Activated CD4-positive, alpha-beta memory T cell treated with anti-CD3 and anti-CD28 coated beads for 36 hours (primary cell): ENCODE results near the gene ITPRIPL2. TPM values are rescaled to one million over a fixed set of nuclear protein-coding genes. Genes with fewer than 3 reads are reported as not detected.

Experiments
- CTCF ChIA-PET: fragments of 350-600 bp; sonication (Branson Sonifier 250); formaldehyde crosslinking; loops from one replicate; lab custom pipeline; 2021; ENCODE audit warnings: antibody characterized with exemption, inconsistent platforms; lab: Charles Lee
- POLR2A ChIA-PET: fragments of 350-600 bp; sonication (Branson Sonifier 250); formaldehyde crosslinking; loops from one replicate; lab custom pipeline; 2021; ENCODE audit warnings: antibody characterized with exemption; lab: Charles Lee
- DNase-seq: peaks from one replicate; pipeline ENCODE4 v3.0.0-alpha.2; 2020
- H3K27ac Mint-ChIP-seq: one replicate; pipeline ENCODE4 v1.8.0; 2021; ENCODE audit warnings: mixed read lengths
- H3K27me3 Mint-ChIP-seq: one replicate; pipeline ENCODE4 v1.8.0; 2021; ENCODE audit warnings: mixed read lengths
- H3K36me3 Mint-ChIP-seq: one replicate; pipeline ENCODE4 v1.8.0; 2021; ENCODE audit warnings: mixed read lengths
- H3K4me1 Mint-ChIP-seq: one replicate; pipeline ENCODE4 v1.8.0; 2021; ENCODE audit warnings: low read depth, mixed read lengths
- H3K4me3 Mint-ChIP-seq: one replicate; pipeline ENCODE4 v1.8.0; 2021; ENCODE audit warnings: mild to moderate bottlenecking, mixed read lengths
- H3K9me3 Mint-ChIP-seq: one replicate; pipeline ENCODE4 v1.8.0; 2021; ENCODE audit warnings: mixed read lengths
- intact Hi-C: fragments of 100-400 bp; cut with micrococcal nuclease; formaldehyde crosslinking; loops from one replicate; pipeline ENCODE4 v1.15.1; 2023
- total RNA-seq, 2 experiments: library from RNA; stranded (reverse); gene quantifications; one replicate each; pipeline ENCODE4 v1.2.3, GENCODE V29; 2021

Gene ITPRIPL2
- total RNA-seq, 2 experiments from 2014 or later, result 8.9 to 9.7 TPM

GRCh38 chr16:19094542-19095365 lies 19.0 kb upstream of the ITPRIPL2 start:
- ChIA-PET POLR2A (interaction anchor here (0.6 to 1.5 kb wide), 2 partner anchors 19 to 429 kb away, joined by 3 read pairs; partner anchors contain the start of genes CCP110 and ITPRIPL2), CTCF (interaction anchor here (0.6 to 2.6 kb wide), 8 partner anchors 9 to 150 kb away, joined by 3 to 14 read pairs (median 4); no protein-coding TSS in a partner anchor)
- Mint-ChIP-seq H3K4me1 (peaks cover 7% of the 10 kb centered on the region), H3K9me3 (peaks cover 21% of the 10 kb centered on the region), H3K27ac (no peak overlapping the region), H3K4me3 (no peak overlapping the region), H3K27me3 (peaks cover 3% of the 10 kb centered on the region), H3K36me3 (peaks cover 2% of the 10 kb centered on the region)
- DNase-seq, result no peak
- intact Hi-C loops, result no loop called here

GRCh38 chr16:19095654-19096053 lies 18.1 kb upstream of the ITPRIPL2 start:
- ChIA-PET POLR2A (interaction anchor here (1.5 kb wide), 1 partner anchor 18 kb away, joined by 3 read pairs; the partner anchor contains the start of gene ITPRIPL2), CTCF (interaction anchor here (1.2 to 2.6 kb wide), 2 partner anchors 10 to 84 kb away, joined by 4 to 14 read pairs; no protein-coding TSS in a partner anchor)
- no peak overlapping the region for H3K4me3 Mint-ChIP-seq

DNA sequence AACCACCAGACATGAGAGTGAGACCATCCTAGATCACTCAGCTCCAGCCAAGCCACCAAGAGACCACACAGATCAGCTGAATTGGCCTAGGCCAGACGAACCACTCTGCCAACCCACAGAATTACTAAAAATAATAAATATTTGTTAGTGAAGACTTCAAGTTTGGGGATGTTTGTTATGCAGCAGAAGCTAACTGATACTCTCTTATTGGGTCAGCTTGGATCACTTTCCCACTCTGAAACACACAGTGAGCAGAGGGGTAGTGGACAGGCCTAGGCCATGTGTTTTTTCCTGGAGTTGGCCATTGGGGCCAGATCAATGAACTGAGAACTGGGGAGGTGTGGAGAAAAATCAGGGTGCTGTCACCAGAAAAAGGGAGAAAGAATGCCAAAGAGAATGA lies 15.6 kb upstream of the ITPRIPL2 start:
- H3K4me1 Mint-ChIP-seq, result peaks cover 7% of the 10 kb centered on the region
- POLR2A ChIA-PET, result no interaction called here
- CTCF ChIA-PET, result interaction anchor here (1.2 kb wide), 1 partner anchor 12 kb away, joined by 3 read pairs; no protein-coding TSS in a partner anchor
- no peak overlapping the region for H3K4me3 Mint-ChIP-seq
- DNase-seq, result no peak
- no peak overlapping the region for H3K27ac Mint-ChIP-seq
- intact Hi-C loops, result no loop called here
- H3K36me3 Mint-ChIP-seq, result peaks cover 2% of the 10 kb centered on the region
- peaks cover 3% of the 10 kb centered on the region for H3K27me3 Mint-ChIP-seq
- H3K9me3 Mint-ChIP-seq, result peaks cover 3% of the 10 kb centered on the region

More at GRCh38 chr16:19095654-19096053, 18.1 kb upstream of the ITPRIPL2 start:
- Mint-ChIP-seq H3K27me3 (peaks cover 3% of the 10 kb centered on the region), H3K4me1 (peaks cover 7% of the 10 kb centered on the region), H3K36me3 (peaks cover 2% of the 10 kb centered on the region), H3K27ac (no peak overlapping the region), H3K9me3 (peaks cover 20% of the 10 kb centered on the region)
- intact Hi-C loops, result no loop called here
- DNase-seq, result no peak

- peaks cover 4% of the 10 kb centered on the region for H3K27me3 Mint-ChIP-seq
- no peak overlapping the region for H3K27ac Mint-ChIP-seq
- peaks cover under 1% of the 10 kb centered on the region for H3K4me1 Mint-ChIP-seq
- intact Hi-C loops, result no loop called here
- POLR2A ChIA-PET, result no interaction called here
- CTCF ChIA-PET, result no interaction called here
- peaks cover 2% of the 10 kb centered on the region for H3K36me3 Mint-ChIP-seq
- no peak overlapping the region for H3K4me3 Mint-ChIP-seq
- H3K9me3 Mint-ChIP-seq, result peaks cover 3% of the 10 kb centered on the region
- DNase-seq, result no peak
Observed at GRCh38 chr16:19102187-19102872, 11.4 kb upstream of the ITPRIPL2 start.

- intact Hi-C loops, result no loop called here
- no peak overlapping the region for H3K4me3 Mint-ChIP-seq
- peaks cover 5% of the 10 kb centered on the region for H3K4me1 Mint-ChIP-seq
- CTCF ChIA-PET, result no interaction called here
- no peak overlapping the region for H3K27ac Mint-ChIP-seq
- no peaks in the 10 kb centered on the region for H3K9me3 Mint-ChIP-seq
- H3K27me3 Mint-ChIP-seq, result peaks cover 2% of the 10 kb centered on the region
- POLR2A ChIA-PET, result no interaction called here
- no peaks in the 10 kb centered on the region for H3K36me3 Mint-ChIP-seq
- no peak for DNase-seq
Observed at GRCh38 chr16:19104607-19105006, 9.2 kb upstream of the ITPRIPL2 start.

GRCh38 chr16:19105131-19105530 lies 8.6 kb upstream of the ITPRIPL2 start:
- ChIA-PET POLR2A (no interaction called here), CTCF (no interaction called here)
- no peak for DNase-seq
- intact Hi-C loops, result no loop called here
- Mint-ChIP-seq H3K27me3 (peaks cover 2% of the 10 kb centered on the region), H3K9me3 (no peaks in the 10 kb centered on the region), H3K4me3 (no peak overlapping the region), H3K36me3 (no peaks in the 10 kb centered on the region), H3K4me1 (peaks cover 5% of the 10 kb centered on the region), H3K27ac (no peak overlapping the region)

DNA sequence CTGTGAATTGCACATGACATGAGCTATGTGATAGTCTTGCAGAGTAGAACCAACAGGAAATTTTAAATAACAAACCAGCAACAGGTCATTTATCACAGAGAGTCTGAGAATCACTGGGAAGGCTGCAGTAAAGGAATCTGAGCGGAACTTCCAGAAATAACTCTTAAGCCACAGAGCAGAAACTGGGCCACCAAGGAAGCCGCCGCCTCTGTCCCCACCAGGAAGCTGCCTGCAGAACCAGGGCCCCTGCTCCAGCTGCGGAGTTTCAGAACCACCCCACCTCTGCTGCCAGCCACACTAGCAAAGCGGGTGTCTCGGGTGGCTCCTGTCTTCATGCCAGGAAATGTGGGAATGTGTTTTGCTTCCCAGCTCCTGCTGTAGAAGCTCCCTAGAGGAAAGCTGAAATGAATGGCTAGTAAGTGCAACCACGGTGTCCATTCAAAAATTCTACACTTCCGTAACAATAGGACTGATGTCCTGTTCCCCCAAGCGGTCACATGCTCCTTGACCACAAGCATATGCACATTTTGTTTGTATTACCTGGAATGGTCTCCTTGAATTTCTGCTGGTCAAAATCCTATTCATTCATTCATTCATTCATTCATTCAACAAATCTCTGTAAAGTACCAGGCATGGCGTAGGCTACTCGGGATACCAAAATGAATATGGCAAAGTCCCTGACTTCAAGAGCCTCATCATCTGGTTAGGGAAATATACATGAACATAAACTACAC lies 7.7 kb upstream of the ITPRIPL2 start:
- intact Hi-C loops, result no loop called here
- DNase-seq, result no peak
- Mint-ChIP-seq H3K27ac (no peak overlapping the region), H3K36me3 (no peaks in the 10 kb centered on the region), H3K4me3 (no peak overlapping the region), H3K4me1 (peaks cover 5% of the 10 kb centered on the region), H3K9me3 (no peaks in the 10 kb centered on the region), H3K27me3 (peaks cover 2% of the 10 kb centered on the region)
- ChIA-PET POLR2A (interaction anchor here (0.6 kb wide), 1 partner anchor 9 kb away, joined by 3 read pairs; no protein-coding TSS in a partner anchor), CTCF (no interaction called here)

GRCh38 chr16:19106625-19107020 lies 7.1 kb upstream of the ITPRIPL2 start:
- Mint-ChIP-seq H3K27ac (no peak overlapping the region), H3K4me1 (peaks cover 5% of the 10 kb centered on the region), H3K9me3 (no peaks in the 10 kb centered on the region), H3K27me3 (peaks cover 2% of the 10 kb centered on the region), H3K36me3 (no peaks in the 10 kb centered on the region), H3K4me3 (no peak overlapping the region)
- ChIA-PET CTCF (no interaction called here), POLR2A (interaction anchor here (0.6 kb wide), 1 partner anchor 8 kb away, joined by 3 read pairs; no protein-coding TSS in a partner anchor)
- intact Hi-C loops, result no loop called here
- no peak for DNase-seq

DNA sequence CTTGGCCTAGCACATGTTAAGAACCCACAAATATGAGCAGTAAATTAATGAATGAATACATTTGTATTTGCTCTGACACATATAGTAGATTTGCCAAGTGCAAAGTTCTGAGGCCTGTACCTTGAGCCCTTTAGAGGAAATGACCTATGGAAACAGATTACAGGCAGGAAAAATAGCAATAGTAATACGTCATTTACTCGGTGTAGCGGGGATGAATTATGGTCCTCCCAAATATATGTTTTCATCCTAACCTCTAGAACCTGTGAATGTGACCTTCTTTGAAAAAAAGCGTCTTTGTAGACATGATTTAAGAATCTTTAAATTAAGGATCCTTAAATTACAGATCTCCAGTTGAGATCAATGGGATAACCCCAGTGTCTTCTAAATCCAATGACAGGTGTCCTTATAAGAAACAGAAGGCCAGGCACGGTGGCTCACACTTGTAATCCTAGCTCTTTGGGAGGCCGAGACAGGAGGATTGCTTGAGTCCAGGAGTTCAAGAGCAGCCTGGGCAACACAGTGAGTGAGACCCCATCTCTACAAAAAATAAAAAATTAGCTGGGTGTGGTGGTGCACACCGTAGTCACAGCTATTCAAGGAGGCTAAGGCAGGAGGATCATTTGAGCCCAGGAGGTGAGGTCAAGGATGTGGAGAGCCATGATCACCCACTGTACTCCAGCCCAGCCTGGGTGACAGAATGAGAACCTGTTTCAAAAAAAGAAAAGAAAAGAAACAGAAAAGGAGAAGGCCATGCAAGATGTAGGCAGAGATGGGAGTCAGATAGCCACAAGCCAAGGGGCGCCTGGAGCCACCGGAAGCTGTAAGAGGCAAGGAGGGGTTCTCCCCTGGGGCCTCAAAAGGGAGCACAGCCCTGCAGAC lies 5.1 kb upstream of the ITPRIPL2 start:
- Mint-ChIP-seq H3K9me3 (no peaks in the 10 kb centered on the region), H3K27ac (no peak overlapping the region), H3K36me3 (no peaks in the 10 kb centered on the region), H3K27me3 (peaks cover 14% of the 10 kb centered on the region), H3K4me1 (peaks cover 7% of the 10 kb centered on the region), H3K4me3 (no peak overlapping the region)
- ChIA-PET CTCF (interaction anchor here (1.2 kb wide), 1 partner anchor 9 kb away, joined by 3 read pairs; no protein-coding TSS in a partner anchor), POLR2A (interaction anchor here (0.6 to 0.8 kb wide), 2 partner anchors 9 to 576 kb away, joined by 3 to 4 read pairs; no protein-coding TSS in a partner anchor)
- intact Hi-C loops, result no loop called here
- no peak for DNase-seq

DNA sequence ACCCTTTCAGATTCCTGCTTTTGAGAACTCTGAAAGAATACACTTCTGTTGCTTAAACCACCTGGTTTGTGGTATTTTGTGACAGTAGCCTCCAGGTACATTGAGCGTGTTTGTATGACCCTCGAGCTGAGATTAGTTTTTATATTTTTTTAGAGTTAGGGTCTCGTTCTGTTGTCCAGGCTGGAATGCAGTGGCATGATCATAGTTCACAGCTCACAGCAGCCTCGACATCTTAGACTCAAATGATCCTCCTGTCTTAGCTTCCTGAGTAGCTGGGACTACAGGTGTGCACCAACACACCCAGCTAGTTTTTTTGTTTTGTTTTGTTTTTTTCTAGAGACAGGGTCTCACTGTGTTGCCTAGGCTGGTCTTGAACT lies 4.5 kb upstream of the ITPRIPL2 start:
- no peaks in the 10 kb centered on the region for H3K36me3 Mint-ChIP-seq
- no peak overlapping the region for H3K4me3 Mint-ChIP-seq
- DNase-seq, result no peak
- POLR2A ChIA-PET, result interaction anchor here (0.6 to 0.8 kb wide), 2 partner anchors 9 to 576 kb away, joined by 3 to 4 read pairs; no protein-coding TSS in a partner anchor
- peaks cover 7% of the 10 kb centered on the region for H3K4me1 Mint-ChIP-seq
- CTCF ChIA-PET, result no interaction called here
- intact Hi-C loops, result no loop called here
- H3K27ac Mint-ChIP-seq, result no peak overlapping the region
- H3K27me3 Mint-ChIP-seq, result peaks cover 14% of the 10 kb centered on the region
- H3K9me3 Mint-ChIP-seq, result no peaks in the 10 kb centered on the region
